Measurements from ENCODE around the gene FMNL2. TPM values are rescaled to one million over a fixed set of nuclear protein-coding genes. Genes with fewer than 3 reads are reported as not detected.

Gene FMNL2
- total RNA-seq, 1 experiment from 2014 or later, result 38.2 TPM

GRCh38 chr2:152359573-152360363 is 24.8 kb downstream of the FMNL2 start:
- Mint-ChIP-seq H3K4me3 (ENCODE audit: unreplicated experiment) (no peak overlapping the region), H3K36me3 (ENCODE audit: insufficient read depth, unreplicated experiment) (no peaks in the 10 kb centered on the region), H3K27ac (ENCODE audit: unreplicated experiment) (no peak overlapping the region), H3K4me1 (ENCODE audit: low read depth, unreplicated experiment) (peaks cover 11% of the 10 kb centered on the region), H3K27me3 (ENCODE audit: insufficient read depth, unreplicated experiment) (no peaks in the 10 kb centered on the region), H3K9me3 (ENCODE audit: unreplicated experiment) (no peaks in the 10 kb centered on the region)
- no peaks in the 10 kb centered on the region for H3K27me3 ChIP-seq (replicated peaks; ENCODE audit: control insufficient read depth, insufficient read depth, low read length)
- BruUV-seq (replicated peaks), result no TSS peak
- DNase-seq, result no peak
- H3K4me3 ChIP-seq (ENCODE audit: low read depth, low read length), result no peak overlapping the region
- TF ChIP-seq, protein P1, sequence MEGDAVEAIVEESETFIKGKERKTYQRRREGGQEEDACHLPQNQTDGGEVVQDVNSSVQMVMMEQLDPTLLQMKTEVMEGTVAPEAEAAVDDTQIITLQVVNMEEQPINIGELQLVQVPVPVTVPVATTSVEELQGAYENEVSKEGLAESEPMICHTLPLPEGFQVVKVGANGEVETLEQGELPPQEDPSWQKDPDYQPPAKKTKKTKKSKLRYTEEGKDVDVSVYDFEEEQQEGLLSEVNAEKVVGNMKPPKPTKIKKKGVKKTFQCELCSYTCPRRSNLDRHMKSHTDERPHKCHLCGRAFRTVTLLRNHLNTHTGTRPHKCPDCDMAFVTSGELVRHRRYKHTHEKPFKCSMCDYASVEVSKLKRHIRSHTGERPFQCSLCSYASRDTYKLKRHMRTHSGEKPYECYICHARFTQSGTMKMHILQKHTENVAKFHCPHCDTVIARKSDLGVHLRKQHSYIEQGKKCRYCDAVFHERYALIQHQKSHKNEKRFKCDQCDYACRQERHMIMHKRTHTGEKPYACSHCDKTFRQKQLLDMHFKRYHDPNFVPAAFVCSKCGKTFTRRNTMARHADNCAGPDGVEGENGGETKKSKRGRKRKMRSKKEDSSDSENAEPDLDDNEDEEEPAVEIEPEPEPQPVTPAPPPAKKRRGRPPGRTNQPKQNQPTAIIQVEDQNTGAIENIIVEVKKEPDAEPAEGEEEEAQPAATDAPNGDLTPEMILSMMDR (IDR thresholded peaks at IDR 0.05; ENCODE audit: insufficient read depth in 1 of 2, low read depth in 1 of 2, low read length in 1 of 2, severe bottlenecking in 1 of 2, unreplicated experiment in 1 of 2), result no peak
- intact Hi-C loops (cut with micrococcal nuclease; ENCODE audit: unreplicated experiment), result no loop called here
- POLR2A ChIA-PET, result interaction anchor here (0.6 kb wide), 1 partner anchor 124 kb away, joined by 7 read pairs; no protein-coding TSS in a partner anchor
- H3K36me3 ChIP-seq (ENCODE audit: control insufficient read depth, insufficient read depth, low read length), result no peaks in the 10 kb centered on the region
- H3K9me3 ChIP-seq, result no peaks in the 10 kb centered on the region
- H3K4me1 ChIP-seq, result peaks cover 11% of the 10 kb centered on the region; the same call in 1 of the 2 replicates
- CTCF ChIA-PET, result no interaction called here

- Mint-ChIP-seq H3K27me3 (ENCODE audit: insufficient read depth, unreplicated experiment) (no peaks in the 10 kb centered on the region), H3K36me3 (ENCODE audit: insufficient read depth, unreplicated experiment) (no peaks in the 10 kb centered on the region), H3K9me3 (ENCODE audit: unreplicated experiment) (no peaks in the 10 kb centered on the region), H3K27ac (ENCODE audit: unreplicated experiment) (no peak overlapping the region), H3K4me3 (ENCODE audit: unreplicated experiment) (no peak overlapping the region), H3K4me1 (ENCODE audit: low read depth, unreplicated experiment) (no peaks in the 10 kb centered on the region)
- TF ChIP-seq, protein P1 (IDR thresholded peaks at IDR 0.05; ENCODE audit: insufficient read depth in 1 of 2, low read depth in 1 of 2, low read length in 1 of 2, severe bottlenecking in 1 of 2, unreplicated experiment in 1 of 2), result no peak
- DNase-seq, result no peak
- intact Hi-C loops (cut with micrococcal nuclease; ENCODE audit: unreplicated experiment), result no loop called here
- CTCF ChIA-PET, result no interaction called here
- no peaks in the 10 kb centered on the region for H3K9me3 ChIP-seq
- no peaks in the 10 kb centered on the region for H3K4me1 ChIP-seq
- H3K36me3 ChIP-seq (ENCODE audit: control insufficient read depth, insufficient read depth, low read length), result no peaks in the 10 kb centered on the region
- POLR2A ChIA-PET, result no interaction called here
- no peaks in the 10 kb centered on the region for H3K27me3 ChIP-seq (replicated peaks; ENCODE audit: control insufficient read depth, insufficient read depth, low read length)
- no TSS peak for BruUV-seq (replicated peaks)
- no peak overlapping the region for H3K4me3 ChIP-seq (ENCODE audit: low read depth, low read length)
Observed at GRCh38 chr2:152363936-152364335, 29.0 kb downstream of the FMNL2 start.

GRCh38 chr2:152367547-152368390 is 32.8 kb downstream of the FMNL2 start:
- H3K27ac Mint-ChIP-seq (ENCODE audit: unreplicated experiment), result no peak overlapping the region
- CTCF ChIA-PET, result no interaction called here
- no peaks in the 10 kb centered on the region for H3K9me3 Mint-ChIP-seq (ENCODE audit: unreplicated experiment)
- BruUV-seq (replicated peaks), result no TSS peak
- no peak for DNase-seq
- intact Hi-C loops (cut with micrococcal nuclease; ENCODE audit: unreplicated experiment), result no loop called here
- no peaks in the 10 kb centered on the region for H3K36me3 Mint-ChIP-seq (ENCODE audit: insufficient read depth, unreplicated experiment)
- H3K27me3 Mint-ChIP-seq (ENCODE audit: insufficient read depth, unreplicated experiment), result no peaks in the 10 kb centered on the region
- no peaks in the 10 kb centered on the region for H3K4me1 ChIP-seq
- no peaks in the 10 kb centered on the region for H3K4me1 Mint-ChIP-seq (ENCODE audit: low read depth, unreplicated experiment)
- H3K36me3 ChIP-seq (ENCODE audit: control insufficient read depth, insufficient read depth, low read length), result no peaks in the 10 kb centered on the region; the same call in 1 of the 2 replicates
- no peak overlapping the region for H3K4me3 ChIP-seq (ENCODE audit: low read depth, low read length)
- POLR2A ChIA-PET, result no interaction called here
- H3K9me3 ChIP-seq, result no peaks in the 10 kb centered on the region
- no peaks in the 10 kb centered on the region for H3K27me3 ChIP-seq (replicated peaks; ENCODE audit: control insufficient read depth, insufficient read depth, low read length)
- TF ChIP-seq, protein P1 (IDR thresholded peaks at IDR 0.05; ENCODE audit: insufficient read depth in 1 of 2, low read depth in 1 of 2, low read length in 1 of 2, severe bottlenecking in 1 of 2, unreplicated experiment in 1 of 2), result no peak
- no peak overlapping the region for H3K4me3 Mint-ChIP-seq (ENCODE audit: unreplicated experiment)
